GM21360 (cell line): ENCODE data around the gene RAF1.
"Not testable (repeated sequence)": the region's sequence is repeated elsewhere in the genome, so short reads cannot be mapped to it uniquely, and the experiment has no call there.

Source experiments
- ATAC-seq: cut with Tn5 transposase; IDR thresholded peaks from one replicate; pipeline ENCODE4 v1.9.1; 2021; ENCODE audit warnings: mild to moderate bottlenecking, moderate library complexity; ENCODE audit not compliant: unreplicated experiment

Gene RAF1

GRCh38 chr3:12643724-12644123 lies 20.2 kb downstream of the RAF1 start:
- ATAC-seq, result no peak

- no peak for ATAC-seq
These were observed 20.9 kb downstream of the RAF1 start for GRCh38 chr3:12643010-12643380.

GRCh38 chr3:12640853-12641252 lies 23.1 kb downstream of the RAF1 start:
- ATAC-seq, result not testable (repeated sequence)

- no peak for ATAC-seq
These were observed 25.8 kb downstream of the RAF1 start for GRCh38 chr3:12638105-12638504.

- no peak for ATAC-seq
These were observed 30.8 kb downstream of the RAF1 start for GRCh38 chr3:12633108-12633507.

- ATAC-seq, result no peak
These were observed 31.4 kb downstream of the RAF1 start for GRCh38 chr3:12632523-12632922.

- not testable (repeated sequence) for ATAC-seq
These were observed 33.1 kb downstream of the RAF1 start for GRCh38 chr3:12630843-12631242.

- no peak for ATAC-seq
These were observed 33.6 kb downstream of the RAF1 start for GRCh38 chr3:12630292-12630691.

GRCh38 chr3:12629560-12629959 lies 34.4 kb downstream of the RAF1 start:
- ATAC-seq, result no peak

- no peak for ATAC-seq
These were observed 35.1 kb downstream of the RAF1 start for GRCh38 chr3:12628813-12629212.

- no peak for ATAC-seq
These were observed 36.5 kb downstream of the RAF1 start for GRCh38 chr3:12627370-12627769.

GRCh38 chr3:12624964-12625363 lies 39.0 kb downstream of the RAF1 start:
- ATAC-seq, result not testable (repeated sequence)

- ATAC-seq, result no peak
These were observed 39.9 kb downstream of the RAF1 start for GRCh38 chr3:12624056-12624455.

GRCh38 chr3:12622335-12622734 lies 41.6 kb downstream of the RAF1 start:
- no peak for ATAC-seq

- no peak for ATAC-seq
These were observed 43.2 kb downstream of the RAF1 start for GRCh38 chr3:12620729-12621128.

GRCh38 chr3:12620305-12620704 lies 43.6 kb downstream of the RAF1 start:
- no peak for ATAC-seq

- ATAC-seq, result no peak
These were observed 45.5 kb downstream of the RAF1 start for GRCh38 chr3:12618426-12618825.

- ATAC-seq, result no peak
These were observed 48.7 kb downstream of the RAF1 start for GRCh38 chr3:12615266-12615665.

- no peak for ATAC-seq
These were observed 50.7 kb downstream of the RAF1 start for GRCh38 chr3:12613250-12613649.

GRCh38 chr3:12612514-12613226 lies 51.2 kb downstream of the RAF1 start:
- no peak for ATAC-seq

GRCh38 chr3:12611117-12611516 lies 52.8 kb downstream of the RAF1 start:
- no peak for ATAC-seq

GRCh38 chr3:12608376-12608775 lies 55.5 kb downstream of the RAF1 start:
- no peak for ATAC-seq

- no peak for ATAC-seq
These were observed 59.9 kb downstream of the RAF1 start for GRCh38 chr3:12603969-12604368.
